Peyer's patch (tissue), 4 donors: Measurements from ENCODE around the gene JPH2. TPM values are rescaled to one million over a fixed set of nuclear protein-coding genes. Genes with fewer than 3 reads are reported as not detected.

Experiments
- DNase-seq, 3 donors: peaks; one replicate each; pipeline ENCODE4 v3.0.0-alpha.2; 2017 to 2019
- H3K27ac ChIP-seq, 4 donors: fragments of 200-600 bp; sonication (generic); one replicate each; pipeline ENCODE4 v1.5.1; 2016 to 2019
- H3K27me3 ChIP-seq, 2 donors: fragments of 200-600 bp; sonication (generic); one replicate each; pipeline ENCODE4 v1.5.1; 2019
- H3K36me3 ChIP-seq, 3 donors: fragments of 200-600 bp; sonication (generic); one replicate each; pipeline ENCODE4 v1.5.1; 2016 to 2019
- H3K4me1 ChIP-seq, 4 donors: fragments of 200-600 bp; sonication (generic); one replicate each; pipeline ENCODE4 v1.5.1; 2016 to 2019
- H3K4me3 ChIP-seq, 4 donors: fragments of 200-600 bp; sonication (generic); 1 replicate in 3 of 4; 2 replicates in 1 of 4; pipeline ENCODE4 v1.5.1; 2016 to 2019; ENCODE audit warnings: mild to moderate bottlenecking in 1 of 4
- H3K9me3 ChIP-seq, 4 donors: fragments of 200-600 bp; sonication (generic); one replicate each; pipeline ENCODE4 v1.5.1; 2016 to 2019; ENCODE audit warnings: mild to moderate bottlenecking in 1 of 4
- POLR2A ChIP-seq, 2 donors: fragments of 450-650 bp; IDR thresholded peaks; one replicate each; pipeline ENCODE4 v1.5.1; 2017; ENCODE audit warnings: antibody characterized with exemption in 2 of 2, mild to moderate bottlenecking in 2 of 2, moderate library complexity in 2 of 2
- total RNA-seq, 4 donors: library from RNA; depleted of rRNA; stranded (reverse); fragments of >200 nt; gene quantifications; one replicate each; pipeline ENCODE4 v1.1.0, GENCODE V29; 2016
- TF ChIP-seq, protein P1 (sequence below), 6 experiments: fragments of 450-650 bp in 4 of 6; fragments of 200-600 bp in 2 of 6; sonication (generic) in 1 of 6; IDR thresholded peaks; one replicate each; pipeline ENCODE4 v1.5.1; 2017 to 2019; ENCODE audit warnings: antibody characterized with exemption in 6 of 6, mild to moderate bottlenecking in 3 of 6, moderate library complexity in 1 of 6

The JPH2 gene
- total RNA-seq, 4 donors from 2014 or later, result 1.2 to 8.0 (median 4.2) TPM

DNA sequence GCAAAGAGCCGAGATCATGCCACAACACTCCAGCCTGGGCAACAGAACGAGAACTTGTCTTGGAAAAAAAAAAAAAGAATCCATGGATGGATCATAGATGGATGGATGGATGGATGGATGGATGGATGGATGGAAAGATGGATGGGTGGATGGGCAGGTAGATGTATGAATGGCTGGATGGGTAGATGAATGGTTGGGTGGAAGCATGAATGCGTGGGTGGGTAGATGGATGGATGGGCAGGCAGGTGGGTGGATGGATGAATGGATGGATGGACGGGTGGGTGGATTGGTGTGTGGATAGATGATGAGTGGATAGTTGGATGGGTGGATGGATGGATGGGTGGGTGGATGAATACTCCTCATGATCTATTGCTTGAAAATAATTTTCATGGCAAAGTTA lies 1.4 kb downstream of the JPH2 start:
- H3K4me1 ChIP-seq, result peaks cover 0 to 17% (median 2%) of the 10 kb centered on the region in 4 donors
- peak overlapping the region in 1 of 4 donors; percentile 54 for H3K4me3 ChIP-seq
- no peak for DNase-seq
- H3K9me3 ChIP-seq, result no peaks in the 10 kb centered on the region
- TF ChIP-seq, protein P1, sequence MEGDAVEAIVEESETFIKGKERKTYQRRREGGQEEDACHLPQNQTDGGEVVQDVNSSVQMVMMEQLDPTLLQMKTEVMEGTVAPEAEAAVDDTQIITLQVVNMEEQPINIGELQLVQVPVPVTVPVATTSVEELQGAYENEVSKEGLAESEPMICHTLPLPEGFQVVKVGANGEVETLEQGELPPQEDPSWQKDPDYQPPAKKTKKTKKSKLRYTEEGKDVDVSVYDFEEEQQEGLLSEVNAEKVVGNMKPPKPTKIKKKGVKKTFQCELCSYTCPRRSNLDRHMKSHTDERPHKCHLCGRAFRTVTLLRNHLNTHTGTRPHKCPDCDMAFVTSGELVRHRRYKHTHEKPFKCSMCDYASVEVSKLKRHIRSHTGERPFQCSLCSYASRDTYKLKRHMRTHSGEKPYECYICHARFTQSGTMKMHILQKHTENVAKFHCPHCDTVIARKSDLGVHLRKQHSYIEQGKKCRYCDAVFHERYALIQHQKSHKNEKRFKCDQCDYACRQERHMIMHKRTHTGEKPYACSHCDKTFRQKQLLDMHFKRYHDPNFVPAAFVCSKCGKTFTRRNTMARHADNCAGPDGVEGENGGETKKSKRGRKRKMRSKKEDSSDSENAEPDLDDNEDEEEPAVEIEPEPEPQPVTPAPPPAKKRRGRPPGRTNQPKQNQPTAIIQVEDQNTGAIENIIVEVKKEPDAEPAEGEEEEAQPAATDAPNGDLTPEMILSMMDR (IDR thresholded peaks at IDR 0.05), result no peak
- no peak for TF ChIP-seq POLR2A (IDR thresholded peaks at IDR 0.05)
- no peaks in the 10 kb centered on the region for H3K27me3 ChIP-seq
- H3K27ac ChIP-seq, result peak overlapping the region in 2 of 4 donors; percentile 26 to 86
- no peaks in the 10 kb centered on the region for H3K36me3 ChIP-seq

DNA sequence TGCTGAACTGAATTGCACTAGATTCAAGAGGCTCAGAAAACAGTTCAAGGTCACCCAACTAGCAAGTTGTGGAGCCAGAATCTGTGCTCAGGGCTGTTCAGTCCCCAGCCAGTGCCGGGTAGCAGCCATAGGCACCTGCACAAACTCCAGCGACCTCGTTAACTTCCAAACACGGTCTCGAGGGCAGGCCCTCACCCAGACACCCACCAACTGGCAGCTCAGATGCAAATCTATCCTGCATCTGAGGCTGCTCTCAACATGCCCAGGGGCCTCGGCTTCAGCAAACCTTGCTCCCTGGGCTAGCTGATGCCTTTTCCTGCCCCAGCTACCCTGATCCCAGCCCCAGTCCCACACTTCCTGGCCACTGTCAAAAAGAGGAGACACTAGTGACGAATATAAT lies 3.7 kb downstream of the JPH2 start:
- no peaks in the 10 kb centered on the region for H3K36me3 ChIP-seq
- peak overlapping the region in 1 of 4 donors; percentile 81 for H3K27ac ChIP-seq
- H3K4me3 ChIP-seq, result peak overlapping the region in 1 of 4 donors; percentile 54
- no peaks in the 10 kb centered on the region for H3K27me3 ChIP-seq
- peaks cover 0 to 17% (median 2%) of the 10 kb centered on the region in 4 donors for H3K4me1 ChIP-seq
- H3K9me3 ChIP-seq, result no peaks in the 10 kb centered on the region
- TF ChIP-seq POLR2A (IDR thresholded peaks at IDR 0.05), result no peak
- TF ChIP-seq, protein P1 (IDR thresholded peaks at IDR 0.05), result no peak
- no peak for DNase-seq

DNA sequence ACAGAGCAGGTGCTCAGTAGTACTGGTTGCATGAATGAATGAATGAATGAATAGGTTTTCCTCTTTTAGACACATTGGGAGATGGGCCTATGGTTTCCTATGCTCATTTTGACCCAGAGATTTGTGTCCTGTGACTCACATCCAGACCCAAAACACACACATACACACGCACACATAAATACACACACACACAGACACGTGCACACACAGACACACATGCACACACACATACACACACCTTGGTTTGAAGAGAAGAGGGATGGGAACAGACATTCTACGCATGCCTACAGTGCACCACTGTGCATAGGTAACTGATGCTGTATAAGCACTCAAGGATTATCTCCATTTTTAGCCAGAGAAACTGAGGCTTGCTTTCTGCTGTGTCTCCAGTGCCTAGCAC lies 4.1 kb downstream of the JPH2 start:
- peaks cover 0 to 13% (median 2%) of the 10 kb centered on the region in 4 donors for H3K4me1 ChIP-seq
- no peaks in the 10 kb centered on the region for H3K27me3 ChIP-seq
- no peak for DNase-seq
- H3K9me3 ChIP-seq, result no peaks in the 10 kb centered on the region
- H3K27ac ChIP-seq, result peak overlapping the region in 1 of 4 donors; percentile 81
- peak overlapping the region in 1 of 4 donors; percentile 54 for H3K4me3 ChIP-seq
- no peaks in the 10 kb centered on the region for H3K36me3 ChIP-seq
- TF ChIP-seq POLR2A (IDR thresholded peaks at IDR 0.05), result no peak

DNA sequence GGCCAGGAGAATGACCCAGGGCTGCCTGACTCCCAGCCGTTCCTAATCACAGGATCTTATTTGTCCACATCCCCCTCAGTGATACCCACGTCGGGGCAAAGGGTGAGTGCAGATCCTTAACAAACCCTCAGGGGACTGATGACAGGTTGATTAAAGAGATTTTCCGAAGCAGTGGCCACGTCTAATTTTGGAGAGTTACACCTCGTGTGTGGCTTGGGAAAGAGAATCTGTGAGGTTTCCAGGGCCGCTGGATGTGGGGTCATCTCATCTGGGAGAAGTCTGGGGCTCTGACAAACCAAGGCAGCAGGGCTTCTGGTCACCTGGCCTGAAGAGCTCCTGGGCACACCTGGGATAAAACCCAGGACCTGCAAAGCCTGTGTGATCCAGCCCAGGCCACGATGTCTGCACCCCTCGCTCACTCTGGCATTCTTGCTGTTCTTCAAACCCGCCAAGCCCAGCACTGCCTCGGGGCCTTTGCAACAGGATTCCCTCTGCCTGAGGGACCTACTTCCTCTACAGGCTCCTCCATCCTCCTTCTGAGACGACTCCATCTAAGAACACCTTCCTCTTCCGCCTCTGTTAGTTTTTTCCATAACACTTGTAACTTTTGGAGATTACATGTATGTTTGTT lies 4.7 kb downstream of the JPH2 start:
- TF ChIP-seq, protein P1 (IDR thresholded peaks at IDR 0.05), result no peak
- no peak for TF ChIP-seq POLR2A (IDR thresholded peaks at IDR 0.05)
- H3K4me1 ChIP-seq, result peaks cover 0 to 7% (median 2%) of the 10 kb centered on the region in 4 donors
- DNase-seq, result no peak
- no peaks in the 10 kb centered on the region for H3K9me3 ChIP-seq
- H3K36me3 ChIP-seq, result no peaks in the 10 kb centered on the region
- peak overlapping the region in 1 of 4 donors; percentile 81 for H3K27ac ChIP-seq
- H3K27me3 ChIP-seq, result no peaks in the 10 kb centered on the region
- no peak overlapping the region for H3K4me3 ChIP-seq

DNA sequence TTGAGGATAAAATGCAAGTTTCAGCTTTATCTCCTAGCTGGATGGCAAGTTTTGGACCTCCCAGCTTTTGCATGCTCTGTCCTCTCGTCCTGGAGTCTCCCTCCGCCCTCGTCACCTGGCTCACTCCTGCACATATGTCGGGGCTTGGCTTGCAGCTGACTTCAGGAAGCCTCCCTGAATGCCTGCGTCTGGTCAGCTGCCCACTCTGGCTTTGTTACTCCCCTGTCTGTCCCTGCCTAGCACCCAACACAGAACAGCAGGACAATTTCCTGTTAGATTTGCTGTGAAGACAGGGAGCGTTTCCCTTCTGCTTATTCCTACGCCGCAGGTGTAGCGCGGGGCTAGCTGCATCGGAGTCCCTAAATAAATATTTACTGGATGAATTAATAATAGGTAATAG lies 5.4 kb downstream of the JPH2 start:
- Histone ChIP-seq H3K27ac (peak overlapping the region in 2 of 4 donors; percentile 30 to 81), H3K4me3 (no peak overlapping the region)

DNA sequence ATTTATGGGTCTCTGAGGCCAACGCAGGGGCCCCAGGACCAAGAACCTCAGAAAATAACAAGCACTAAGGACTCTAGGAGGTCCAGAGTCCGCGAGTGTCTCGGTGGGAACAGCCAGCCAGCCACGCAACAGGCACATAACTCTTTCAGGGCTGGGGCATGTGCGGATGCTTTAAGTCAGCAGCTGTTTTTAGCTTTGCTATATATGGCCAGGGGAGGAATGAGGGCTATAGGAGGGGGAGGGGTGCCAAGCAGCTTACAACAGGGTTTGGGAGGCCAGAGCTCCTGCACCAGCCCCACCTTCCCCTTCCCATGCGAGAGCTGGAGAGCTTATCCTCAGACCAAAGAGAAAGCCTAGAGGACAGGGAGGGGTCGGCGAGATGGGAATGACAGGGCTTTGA lies 6.2 kb downstream of the JPH2 start:
- H3K27me3 ChIP-seq, result no peaks in the 10 kb centered on the region
- no peaks in the 10 kb centered on the region for H3K36me3 ChIP-seq
- TF ChIP-seq POLR2A (IDR thresholded peaks at IDR 0.05), result no peak
- TF ChIP-seq, protein P1 (IDR thresholded peaks at IDR 0.05), result no peak
- H3K4me1 ChIP-seq, result no peaks in the 10 kb centered on the region
- peak overlapping the region in 2 of 4 donors; percentile 30 to 81 for H3K27ac ChIP-seq
- H3K4me3 ChIP-seq, result no peak overlapping the region
- no peak for DNase-seq
- no peaks in the 10 kb centered on the region for H3K9me3 ChIP-seq

More for the DNA sequence above, 5.4 kb downstream of the JPH2 start:
- Histone ChIP-seq H3K27me3 (no peaks in the 10 kb centered on the region), H3K9me3 (no peaks in the 10 kb centered on the region), H3K36me3 (no peaks in the 10 kb centered on the region), H3K4me1 (peaks cover 0 to under 1% (median under 1%) of the 10 kb centered on the region in 4 donors)
- TF ChIP-seq, protein P1 (IDR thresholded peaks at IDR 0.05), result no peak
- TF ChIP-seq POLR2A (IDR thresholded peaks at IDR 0.05), result no peak
- DNase-seq, result no peak
